Measurements from ENCODE around the gene LDLRAD2.

DNA sequence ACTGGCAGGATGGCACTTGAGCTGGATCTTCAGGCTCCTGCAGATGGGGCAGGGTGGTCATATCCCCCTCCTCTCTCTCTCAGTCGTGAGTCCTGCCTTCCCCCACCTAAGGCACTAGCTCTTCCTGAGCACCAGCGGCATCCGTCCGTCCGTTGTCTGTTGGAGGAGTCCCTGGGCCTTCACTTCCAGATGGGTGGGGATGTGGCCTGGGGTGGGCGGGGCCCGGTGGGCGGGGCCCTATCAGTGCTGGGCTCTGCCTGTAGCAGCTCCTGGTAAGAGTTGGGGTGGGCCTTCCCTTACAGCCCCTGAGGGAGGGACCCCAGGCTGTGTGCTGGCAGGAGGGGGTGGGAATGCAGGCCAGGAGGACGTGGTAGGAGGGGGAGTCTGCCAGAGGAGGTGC lies 10.3 kb downstream of the LDLRAD2 start:
- TF ChIP-seq, protein P1, sequence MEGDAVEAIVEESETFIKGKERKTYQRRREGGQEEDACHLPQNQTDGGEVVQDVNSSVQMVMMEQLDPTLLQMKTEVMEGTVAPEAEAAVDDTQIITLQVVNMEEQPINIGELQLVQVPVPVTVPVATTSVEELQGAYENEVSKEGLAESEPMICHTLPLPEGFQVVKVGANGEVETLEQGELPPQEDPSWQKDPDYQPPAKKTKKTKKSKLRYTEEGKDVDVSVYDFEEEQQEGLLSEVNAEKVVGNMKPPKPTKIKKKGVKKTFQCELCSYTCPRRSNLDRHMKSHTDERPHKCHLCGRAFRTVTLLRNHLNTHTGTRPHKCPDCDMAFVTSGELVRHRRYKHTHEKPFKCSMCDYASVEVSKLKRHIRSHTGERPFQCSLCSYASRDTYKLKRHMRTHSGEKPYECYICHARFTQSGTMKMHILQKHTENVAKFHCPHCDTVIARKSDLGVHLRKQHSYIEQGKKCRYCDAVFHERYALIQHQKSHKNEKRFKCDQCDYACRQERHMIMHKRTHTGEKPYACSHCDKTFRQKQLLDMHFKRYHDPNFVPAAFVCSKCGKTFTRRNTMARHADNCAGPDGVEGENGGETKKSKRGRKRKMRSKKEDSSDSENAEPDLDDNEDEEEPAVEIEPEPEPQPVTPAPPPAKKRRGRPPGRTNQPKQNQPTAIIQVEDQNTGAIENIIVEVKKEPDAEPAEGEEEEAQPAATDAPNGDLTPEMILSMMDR (IDR thresholded peaks at IDR 0.05 in 2 of 3, conservative IDR thresholded peaks at IDR 0.05 in 1 of 3; ENCODE audit: insufficient read depth in 2 of 3, low read depth in 1 of 3, low read length in 3 of 3), result no peak
- TF ChIP-seq, protein P2, sequence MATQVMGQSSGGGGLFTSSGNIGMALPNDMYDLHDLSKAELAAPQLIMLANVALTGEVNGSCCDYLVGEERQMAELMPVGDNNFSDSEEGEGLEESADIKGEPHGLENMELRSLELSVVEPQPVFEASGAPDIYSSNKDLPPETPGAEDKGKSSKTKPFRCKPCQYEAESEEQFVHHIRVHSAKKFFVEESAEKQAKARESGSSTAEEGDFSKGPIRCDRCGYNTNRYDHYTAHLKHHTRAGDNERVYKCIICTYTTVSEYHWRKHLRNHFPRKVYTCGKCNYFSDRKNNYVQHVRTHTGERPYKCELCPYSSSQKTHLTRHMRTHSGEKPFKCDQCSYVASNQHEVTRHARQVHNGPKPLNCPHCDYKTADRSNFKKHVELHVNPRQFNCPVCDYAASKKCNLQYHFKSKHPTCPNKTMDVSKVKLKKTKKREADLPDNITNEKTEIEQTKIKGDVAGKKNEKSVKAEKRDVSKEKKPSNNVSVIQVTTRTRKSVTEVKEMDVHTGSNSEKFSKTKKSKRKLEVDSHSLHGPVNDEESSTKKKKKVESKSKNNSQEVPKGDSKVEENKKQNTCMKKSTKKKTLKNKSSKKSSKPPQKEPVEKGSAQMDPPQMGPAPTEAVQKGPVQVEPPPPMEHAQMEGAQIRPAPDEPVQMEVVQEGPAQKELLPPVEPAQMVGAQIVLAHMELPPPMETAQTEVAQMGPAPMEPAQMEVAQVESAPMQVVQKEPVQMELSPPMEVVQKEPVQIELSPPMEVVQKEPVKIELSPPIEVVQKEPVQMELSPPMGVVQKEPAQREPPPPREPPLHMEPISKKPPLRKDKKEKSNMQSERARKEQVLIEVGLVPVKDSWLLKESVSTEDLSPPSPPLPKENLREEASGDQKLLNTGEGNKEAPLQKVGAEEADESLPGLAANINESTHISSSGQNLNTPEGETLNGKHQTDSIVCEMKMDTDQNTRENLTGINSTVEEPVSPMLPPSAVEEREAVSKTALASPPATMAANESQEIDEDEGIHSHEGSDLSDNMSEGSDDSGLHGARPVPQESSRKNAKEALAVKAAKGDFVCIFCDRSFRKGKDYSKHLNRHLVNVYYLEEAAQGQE (IDR thresholded peaks at IDR 0.05; ENCODE audit: borderline replicate concordance), result no peak
- TF ChIP-seq, protein P2 (CRISPR knock-in tag; IDR thresholded peaks at IDR 0.05; ENCODE audit: low read depth), result no peak
- TF ChIP-seq KLF16 (IDR thresholded peaks at IDR 0.05) (no peak), SP1 (CRISPR knock-in tag; IDR thresholded peaks at IDR 0.05) (no peak), DNMT1 (IDR thresholded peaks at IDR 0.05) (no peak)
- TF ChIP-seq, protein P3, sequence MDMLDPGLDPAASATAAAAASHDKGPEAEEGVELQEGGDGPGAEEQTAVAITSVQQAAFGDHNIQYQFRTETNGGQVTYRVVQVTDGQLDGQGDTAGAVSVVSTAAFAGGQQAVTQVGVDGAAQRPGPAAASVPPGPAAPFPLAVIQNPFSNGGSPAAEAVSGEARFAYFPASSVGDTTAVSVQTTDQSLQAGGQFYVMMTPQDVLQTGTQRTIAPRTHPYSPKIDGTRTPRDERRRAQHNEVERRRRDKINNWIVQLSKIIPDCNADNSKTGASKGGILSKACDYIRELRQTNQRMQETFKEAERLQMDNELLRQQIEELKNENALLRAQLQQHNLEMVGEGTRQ (CRISPR knock-in tag; IDR thresholded peaks at IDR 0.05), result no peak

Measured in K562 (cell line).